Stimulated activated effector memory CD8-positive, alpha-beta T cell treated with anti-CD3 and anti-CD28 coated beads, Interleukin-12 subunit alpha, Interleukin-12 subunit beta, amount 100 ng/mL, for 72 hours (primary cell): ENCODE results near the gene STXBP2.

Experiments used
- ATAC-seq: fragments of 150-1000 bp; cut with Tn5 transposase; 2 replicates; pipeline ENCODE4 v1.10.0; 2021
- DNase-seq, 2 donors: peaks; one replicate each; pipeline ENCODE4 v3.0.0; 2021 to 2022; ENCODE audit warnings: low spot score in 2 of 2
- H3K27ac Mint-ChIP-seq: one replicate; pipeline ENCODE4 v1.8.0; 2022; ENCODE audit warnings: mild to moderate bottlenecking, mixed read lengths
- H3K36me3 Mint-ChIP-seq: one replicate; pipeline ENCODE4 v1.8.0; 2022; ENCODE audit warnings: mild to moderate bottlenecking, mixed read lengths
- H3K4me1 Mint-ChIP-seq: one replicate; pipeline ENCODE4 v1.8.0; 2022; ENCODE audit warnings: mixed read lengths
- H3K4me3 Mint-ChIP-seq: one replicate; pipeline ENCODE4 v1.8.0; 2022; ENCODE audit warnings: mild to moderate bottlenecking, mixed read lengths
- H3K9me3 Mint-ChIP-seq: one replicate; pipeline ENCODE4 v1.8.0; 2022; ENCODE audit warnings: mixed read lengths

Gene STXBP2

GRCh38 chr19:7692417-7693088, 55.6 kb downstream of the STXBP2 start:
- ATAC-seq, result peak; percentile 73
- no peak overlapping the region for H3K4me3 Mint-ChIP-seq

GRCh38 chr19:7694499-7694898, 57.6 kb downstream of the STXBP2 start:
- Mint-ChIP-seq H3K9me3 (no peaks in the 10 kb centered on the region), H3K4me3 (no peak overlapping the region), H3K36me3 (peaks cover 15% of the 10 kb centered on the region), H3K27ac (no peak overlapping the region), H3K4me1 (peaks cover 13% of the 10 kb centered on the region)
- DNase-seq, result no peak
- ATAC-seq, result no peak

More at GRCh38 chr19:7692417-7693088, 55.6 kb downstream of the STXBP2 start:
- Mint-ChIP-seq H3K9me3 (no peaks in the 10 kb centered on the region), H3K36me3 (peaks cover 9% of the 10 kb centered on the region), H3K4me1 (no peaks in the 10 kb centered on the region), H3K27ac (no peak overlapping the region)
- DNase-seq, result no peak
